IMR-90 (cell line): ENCODE data around the gene PIEZO2. TPM values are rescaled to one million over a fixed set of nuclear protein-coding genes. Genes with fewer than 3 reads are reported as not detected.

Experiments used
- ATAC-seq: fragments of 200-7000 bp; cut with Tn5 transposase; 2 replicates; pipeline ENCODE4 v1.9.1; 2020; ENCODE audit warnings: low read depth, mild to moderate bottlenecking, moderate library complexity
- BruUV-seq: library from RNA; stranded (reverse); fragments of 400-500 nt; replicated peaks from 2 replicates; lab custom pipeline; 2021; lab: Mats Ljungman, UMichigan
- CTCF ChIA-PET: fragments of 300-600 bp; formaldehyde crosslinking; extraction: SDS; loops from one replicate; lab custom pipeline; 2021; ENCODE audit warnings: antibody characterized with exemption; lab: Yijun Ruan, JAX
- POLR2A ChIA-PET: fragments of 300-600 bp; sonication (Branson Sonifier 250); formaldehyde crosslinking; loops from one replicate; lab custom pipeline; 2022; ENCODE audit warnings: antibody characterized with exemption; ENCODE audit not compliant: unreplicated experiment; lab: Charles Lee
- DNase-seq: peaks from one replicate; pipeline ENCODE4 v3.0.0; 2013
- H2AFZ ChIP-seq: replicated peaks from 2 replicates; pipeline ENCODE3; 2013; ENCODE audit warnings: low read length, mild to moderate bottlenecking; ENCODE audit not compliant: poor library complexity
- H2AK5ac ChIP-seq: 2 replicates; pipeline ENCODE4 v1.6.1; 2013; ENCODE audit warnings: low read depth, low read length, inconsistent platforms
- H2AK9ac ChIP-seq: replicated peaks from 2 replicates; pipeline ENCODE3; 2013; ENCODE audit warnings: mild to moderate bottlenecking, low read depth, low read length, moderate library complexity; ENCODE audit not compliant: poor library complexity
- H2BK120ac ChIP-seq: 2 replicates; pipeline ENCODE4 v1.6.1; 2013; ENCODE audit warnings: low read depth, low read length, inconsistent platforms
- H2BK15ac ChIP-seq: 3 replicates; pipeline ENCODE4 v1.6.1; 2013; ENCODE audit warnings: low read depth, low read length, inconsistent platforms
- H2BK20ac ChIP-seq: 2 replicates; pipeline ENCODE4 v1.6.1; 2013; ENCODE audit warnings: low read depth, mild to moderate bottlenecking, inconsistent platforms, low read length, moderate library complexity
- H2BK5ac ChIP-seq: 2 replicates; pipeline ENCODE4 v1.6.1; 2013; ENCODE audit warnings: mild to moderate bottlenecking, low read depth, low read length, inconsistent platforms; ENCODE audit not compliant: poor library complexity, severe bottlenecking
- H3K14ac ChIP-seq: replicated peaks from 2 replicates; pipeline ENCODE4 v1.6.1; 2013; ENCODE audit warnings: low read depth, low read length, inconsistent platforms
- H3K18ac ChIP-seq: 2 replicates; pipeline ENCODE4 v1.6.1; 2013; ENCODE audit warnings: low read depth, low read length, control low read depth
- H3K23ac ChIP-seq: 2 replicates; pipeline ENCODE4 v1.6.1; 2013; ENCODE audit warnings: low read depth, low read length, inconsistent platforms
- H3K27ac ChIP-seq: 2 replicates; pipeline ENCODE4 v1.5.1; 2013; ENCODE audit warnings: mild to moderate bottlenecking, control low read depth, low read length; ENCODE audit not compliant: insufficient read depth
- H3K27me3 ChIP-seq: 2 replicates; pipeline ENCODE4 v1.6.1; 2013; ENCODE audit warnings: low read length; ENCODE audit not compliant: control insufficient read depth, insufficient read depth
- H3K36me3 ChIP-seq: 2 replicates; pipeline ENCODE4 v1.6.1; 2013; ENCODE audit warnings: low read length, mixed read lengths; ENCODE audit not compliant: control insufficient read depth, insufficient read depth
- H3K4ac ChIP-seq: 2 replicates; pipeline ENCODE4 v1.6.1; 2013; ENCODE audit warnings: low read depth, low read length, inconsistent platforms
- H3K4me1 ChIP-seq: 2 replicates; pipeline ENCODE4 v1.6.1; 2013; ENCODE audit warnings: low read length, mixed read lengths; ENCODE audit not compliant: control insufficient read depth, insufficient read depth
- H3K4me2 ChIP-seq: 2 replicates; pipeline ENCODE4 v1.6.1; 2013; ENCODE audit warnings: low read depth, mild to moderate bottlenecking, control low read depth, low read length, moderate library complexity
- H3K4me3 ChIP-seq: 2 replicates; pipeline ENCODE4 v1.5.1; 2013; ENCODE audit warnings: low read depth, mild to moderate bottlenecking, control low read depth, low read length, moderate library complexity; ENCODE audit not compliant: insufficient read depth
- H3K56ac ChIP-seq: 2 replicates; pipeline ENCODE4 v1.6.1; 2013; ENCODE audit warnings: low read length, inconsistent platforms; ENCODE audit not compliant: insufficient read depth; ENCODE audit errors: extremely low read depth
- H3K79me1 ChIP-seq, 2 experiments: 2 replicates each; pipeline ENCODE4 v1.6.1; 2013; ENCODE audit warnings: low read length in 2 of 2, inconsistent platforms in 1 of 2, low read depth in 1 of 2
- H3K9ac ChIP-seq: 2 replicates; pipeline ENCODE4 v1.6.1; 2013; ENCODE audit warnings: low read depth, low read length, control low read depth
- H3K9me1 ChIP-seq: 2 replicates; pipeline ENCODE4 v1.6.1; 2013; ENCODE audit warnings: low read length, inconsistent platforms; ENCODE audit not compliant: insufficient read depth
- H3K9me3 ChIP-seq: 2 replicates; pipeline ENCODE4 v1.6.1; 2013; ENCODE audit warnings: low read length; ENCODE audit not compliant: control insufficient read depth, insufficient read depth
- H4K20me1 ChIP-seq: 2 replicates; pipeline ENCODE4 v1.6.1; 2013; ENCODE audit warnings: low read length, inconsistent platforms; ENCODE audit not compliant: insufficient read depth
- H4K5ac ChIP-seq: 2 replicates; pipeline ENCODE4 v1.6.1; 2013; ENCODE audit warnings: mild to moderate bottlenecking, low read depth, low read length, control low read depth
- H4K8ac ChIP-seq, 2 experiments: 2 replicates each; pipeline ENCODE4 v1.6.1; 2013; ENCODE audit warnings: low read depth in 2 of 2, low read length in 2 of 2, control low read depth in 1 of 2, inconsistent platforms in 1 of 2
- H4K91ac ChIP-seq: 2 replicates; pipeline ENCODE4 v1.6.1; 2013; ENCODE audit warnings: low read depth, low read length, inconsistent platforms; ENCODE audit not compliant: insufficient read depth
- BHLHE40 ChIP-seq: fragments of 150-350 bp; IDR thresholded peaks from 2 replicates; pipeline ENCODE4 v1.6.1; 2016; ENCODE audit warnings: mild to moderate bottlenecking, low read depth, low read length
- CEBPB ChIP-seq: IDR thresholded peaks from 2 replicates; pipeline ENCODE4 v1.6.1; 2012; ENCODE audit warnings: low read depth, low read length, improper control_type of control experiment
- CHD1 ChIP-seq: IDR thresholded peaks from 2 replicates; pipeline ENCODE4 v1.6.1; 2012; ENCODE audit warnings: low read depth, low read length, improper control_type of control experiment
- CTCF ChIP-seq: conservative IDR thresholded peaks from 2 replicates; pipeline ENCODE4 v1.5.1; 2012; ENCODE audit warnings: mild to moderate bottlenecking, low read depth, low read length, improper control_type of control experiment
- ELK1 ChIP-seq: fragments of 150-350 bp; IDR thresholded peaks from 2 replicates; pipeline ENCODE4 v1.6.1; 2016; ENCODE audit warnings: low read depth, mild to moderate bottlenecking, low read length, moderate library complexity, borderline replicate concordance
- FOS ChIP-seq: fragments of 150-350 bp; IDR thresholded peaks from 2 replicates; pipeline ENCODE4 v1.6.1; 2016; ENCODE audit warnings: low read depth, low read length
- MAFK ChIP-seq: IDR thresholded peaks from 2 replicates; pipeline ENCODE4 v1.6.1; 2012; ENCODE audit warnings: low read depth, low read length, improper control_type of control experiment
- MAZ ChIP-seq: IDR thresholded peaks from 2 replicates; pipeline ENCODE4 v1.6.1; 2012; ENCODE audit warnings: low read depth, mild to moderate bottlenecking, low read length, improper control_type of control experiment, moderate library complexity, borderline replicate concordance
- MXI1 ChIP-seq: IDR thresholded peaks from 2 replicates; pipeline ENCODE4 v1.6.1; 2012; ENCODE audit warnings: low read depth, mild to moderate bottlenecking, low read length, moderate library complexity, borderline replicate concordance
- NFE2L2 ChIP-seq: fragments of 150-350 bp; IDR thresholded peaks from 2 replicates; pipeline ENCODE4 v1.6.1; 2016; ENCODE audit warnings: low read depth, mild to moderate bottlenecking, low read length
- POLR2A ChIP-seq: IDR thresholded peaks from 2 replicates; pipeline ENCODE4 v1.6.1; 2012; ENCODE audit warnings: mild to moderate bottlenecking, low read depth, low read length
- RAD21 ChIP-seq: IDR thresholded peaks from 2 replicates; pipeline ENCODE4 v1.6.1; 2012; ENCODE audit warnings: low read length, improper control_type of control experiment
- RCOR1 ChIP-seq: IDR thresholded peaks from 2 replicates; pipeline ENCODE4 v1.6.1; 2012; ENCODE audit warnings: mild to moderate bottlenecking, low read length, improper control_type of control experiment; ENCODE audit not compliant: insufficient replicate concordance
- RFX5 ChIP-seq: IDR thresholded peaks from 2 replicates; pipeline ENCODE4 v1.8.0; 2012; ENCODE audit warnings: low read depth, mild to moderate bottlenecking, low read length, moderate library complexity
- SMC3 ChIP-seq: fragments of 150-350 bp; IDR thresholded peaks from 2 replicates; pipeline ENCODE4 v1.6.1; 2016; ENCODE audit warnings: low read depth, mild to moderate bottlenecking, antibody characterized with exemption, low read length, moderate library complexity
- USF2 ChIP-seq: fragments of 150-350 bp; IDR thresholded peaks from 2 replicates; pipeline ENCODE4 v1.6.1; 2017; ENCODE audit warnings: mild to moderate bottlenecking, antibody characterized with exemption, low read length, low read depth
- WGBS, 2 experiments: methylation state at CpG; one replicate each; pipeline versions ENCODE4 v1.1.5 to v1.1.7; 2013; ENCODE audit warnings: missing lambda C conversion rate in 2 of 2; ENCODE audit not compliant: insufficient read length in 1 of 2; ENCODE audit errors: extremely low coverage in 2 of 2; 5-methylcytosine and 5-hydroxymethylcytosine counted together
- dilution Hi-C: fragments of 300-500 bp; cut with HindIII; formaldehyde crosslinking; loops from one replicate; pipeline ENCODE4 v1.14.3; 2018; ENCODE audit warnings: low sequenced_read_pairs; ENCODE audit not compliant: unreplicated experiment
- in situ Hi-C: fragments of 300-500 bp; cut with MboI; formaldehyde crosslinking; loops from 3 replicates; pipeline ENCODE4 v1.14.3; 2019; ENCODE audit warnings: low sequenced_read_pairs, inconsistent platforms, mixed read lengths
- intact Hi-C: fragments of 100-400 bp; cut with micrococcal nuclease; formaldehyde crosslinking; loops from 2 replicates; pipeline ENCODE4 v1.10.0; 2022
- polyA plus RNA-seq, 3 experiments: library from polyadenylated mRNA; depleted of rRNA; stranded (reverse); fragments of >200 nt; gene quantifications; 2 replicates each; pipeline ENCODE4 v1.2.3, GENCODE V29; 2012; ENCODE audit warnings: low replicate concordance in 1 of 3
- total RNA-seq: library from RNA; depleted of rRNA; stranded (reverse); fragments of >200 nt; gene quantifications from 2 replicates; pipeline ENCODE4 v1.2.3, GENCODE V29; 2012

The PIEZO2 gene
- total and polyA plus RNA-seq, 2 of the 4 experiments (the other 2 are of a cell fraction) = 2.4 to 4.1 TPM

GRCh38 chr18:11137400-11137799 lies 12.0 kb downstream of the PIEZO2 start:
- Histone ChIP-seq H2AK9ac (no peak overlapping the region), H3K9me1 (no peaks in the 10 kb centered on the region; the same call in 1 of the 2 replicates), H3K4me1 (peaks cover 12% of the 10 kb centered on the region), H3K14ac (no peak overlapping the region), H3K36me3 (peaks cover 8% of the 10 kb centered on the region; the same call in 1 of the 2 replicates), H2BK5ac (no peak overlapping the region), H2BK120ac (no peak overlapping the region), H4K91ac (no peak overlapping the region), H3K9ac (no peak overlapping the region), H3K56ac (no peak overlapping the region), H2BK15ac (no peak overlapping the region), H4K20me1 (peaks cover 7% of the 10 kb centered on the region), H3K79me1 (0 out of 4 replicates have a peak, but pooled peaks cover 0 to 7% of the 10 kb centered on the region in 2 experiments), H3K4me2 (no peak overlapping the region), H3K4ac (no peak overlapping the region), H4K8ac (no peak overlapping the region), H3K23ac (no peak overlapping the region), H4K5ac (no peak overlapping the region), H3K18ac (no peak overlapping the region), H3K9me3 (no peaks in the 10 kb centered on the region), H2AK5ac (peak overlapping the region; percentile 23; the same call in 1 of the 2 replicates), H3K27me3 (no peaks in the 10 kb centered on the region), H3K27ac (no peak overlapping the region), H2AFZ (no peak overlapping the region), H3K4me3 (no peak overlapping the region), H2BK20ac (no peak overlapping the region)
- CTCF ChIA-PET = interaction anchor here (0.8 to 1.0 kb wide), 2 partner anchors 12 to 17 kb away, joined by 3 read pairs; no protein-coding TSS in a partner anchor
- intact Hi-C loops (loop anchor here (5.0 kb wide), 1 partner anchor 95 kb away; no protein-coding TSS in a partner anchor), dilution Hi-C loops (no loop called here), in situ Hi-C loops (no loop called here)
- no TSS peak for BruUV-seq
- ATAC-seq = no peak
- no peak for DNase-seq
- TF ChIP-seq MAFK (no peak), CHD1 (no peak), MXI1 (no peak), ELK1 (no peak), MAZ (no peak), CEBPB (no peak), RFX5 (no peak), FOS (no peak), BHLHE40 (no peak), CTCF (no peak), RAD21 (no peak), USF2 (no peak), SMC3 (no peak), POLR2A (no peak), NFE2L2 (no peak), RCOR1 (no peak)
- POLR2A ChIA-PET = no interaction called here
- 100% methylated on average over 3 of the region's 7 CpGs; no CpG with 5 or more reads in 1 of the 2 experiments for WGBS, 2 experiments
